AG04450 (cell line): ENCODE data around the gene AGRP. TPM values are rescaled to one million over a fixed set of nuclear protein-coding genes. Genes with fewer than 3 reads are reported as not detected.

ENCODE experiments used
- CTCF ChIA-PET: fragments of 300-600, 350-600 bp; formaldehyde crosslinking; extraction: SDS; loops from one replicate; lab custom pipeline; 2022; ENCODE audit warnings: antibody characterized with exemption, inconsistent platforms; lab: Charles Lee
- POLR2A ChIA-PET: fragments of 350-600 bp; formaldehyde crosslinking; extraction: SDS; loops from one replicate; lab custom pipeline; 2021; ENCODE audit warnings: antibody characterized with exemption, inconsistent platforms; lab: Yijun Ruan, JAX
- DNase-seq: peaks from one replicate; pipeline ENCODE4 v3.0.0-alpha.2; 2011; ENCODE audit warnings: low read depth, low spot score
- H3K27ac ChIP-seq: one replicate; pipeline ENCODE4 v1.5.1; 2012; ENCODE audit warnings: low read depth, low read length, control low read depth
- H3K27me3 ChIP-seq: one replicate; pipeline ENCODE4 v1.6.0; 2012; ENCODE audit warnings: low read length; ENCODE audit not compliant: control insufficient read depth, insufficient read depth
- H3K4me3 ChIP-seq: 2 replicates; pipeline ENCODE4 v1.5.1; 2011; ENCODE audit warnings: mild to moderate bottlenecking, low read depth, low read length, control low read depth
- H3K9me3 ChIP-seq: 2 replicates; pipeline ENCODE4 v1.5.1; 2012; ENCODE audit warnings: low read length; ENCODE audit not compliant: control insufficient read depth, insufficient read depth
- CTCF ChIP-seq: IDR thresholded peaks from 2 replicates; pipeline ENCODE4 v1.5.1; 2011; ENCODE audit warnings: low read depth, low read length, control low read depth, inconsistent platforms
- polyA plus RNA-seq: library from polyadenylated mRNA; depleted of rRNA; stranded (reverse); fragments of >200 nt; gene quantifications from 2 replicates; pipeline ENCODE4 v1.2.3, GENCODE V29; 2011

AGRP gene
- polyA plus RNA-seq, 1 experiment: not detected

- ChIA-PET POLR2A (interaction anchor here (0.6 kb wide), 1 partner anchor 168 kb away, joined by 3 read pairs; no protein-coding TSS in a partner anchor), CTCF (interaction anchor here (0.6 to 1.1 kb wide), 3 partner anchors 8 to 115 kb away, joined by 3 to 6 read pairs (median 3); no protein-coding TSS in a partner anchor)
- no peaks in the 10 kb centered on the region for H3K9me3 ChIP-seq
- no peaks in the 10 kb centered on the region for H3K27me3 ChIP-seq
- H3K4me3 ChIP-seq: no peak overlapping the region
- H3K27ac ChIP-seq: no peak overlapping the region
- no peak for DNase-seq
- TF ChIP-seq CTCF: no peak
Observed at GRCh38 chr16:67506468-67506867, 23.1 kb upstream of the AGRP start.

GRCh38 chr16:67504031-67505021, 21.0 kb upstream of the AGRP start:
- no peaks in the 10 kb centered on the region for H3K27me3 ChIP-seq
- H3K4me3 ChIP-seq: no peak overlapping the region
- H3K27ac ChIP-seq: no peak overlapping the region
- POLR2A ChIA-PET: no interaction called here
- CTCF ChIA-PET: interaction anchor here (0.6 to 1.7 kb wide), 3 partner anchors 10 to 21 kb away, joined by 3 to 14 read pairs (median 5); no protein-coding TSS in a partner anchor
- no peak for TF ChIP-seq CTCF
- no peak for DNase-seq
- H3K9me3 ChIP-seq: no peaks in the 10 kb centered on the region

GRCh38 chr16:67499106-67499505, 15.8 kb upstream of the AGRP start:
- no peak overlapping the region for H3K4me3 ChIP-seq
- no peak for DNase-seq
- no peak overlapping the region for H3K27ac ChIP-seq
- TF ChIP-seq CTCF: no peak
- no peaks in the 10 kb centered on the region for H3K9me3 ChIP-seq
- H3K27me3 ChIP-seq: no peaks in the 10 kb centered on the region
- ChIA-PET CTCF (interaction anchor here (10.4 kb wide), 1 partner anchor 15 kb away, joined by 91 read pairs; no protein-coding TSS in a partner anchor), POLR2A (no interaction called here)

GRCh38 chr16:67490335-67491096, 7.2 kb upstream of the AGRP start:
- no peak for DNase-seq
- no peaks in the 10 kb centered on the region for H3K9me3 ChIP-seq
- no peak overlapping the region for H3K4me3 ChIP-seq
- ChIA-PET POLR2A (interaction anchor here (1.5 kb wide), 1 partner anchor 24 kb away, joined by 7 read pairs; no protein-coding TSS in a partner anchor), CTCF (interaction anchor here (0.6 to 10.4 kb wide), 11 partner anchors 9 to 753 kb away, joined by 3 to 91 read pairs (median 3); partner anchors contain the start of genes AGRP and ATP6V0D1)
- no peaks in the 10 kb centered on the region for H3K27me3 ChIP-seq
- no peak for TF ChIP-seq CTCF
- H3K27ac ChIP-seq: no peak overlapping the region
